ENCODE measurements around the gene TMEM59L. TPM values are rescaled to one million over a fixed set of nuclear protein-coding genes. Genes with fewer than 3 reads are reported as not detected.
A peak's percentile ranks its signal among the peaks of the same experiment; 100 is the strongest.
"Not testable (repeated sequence)": the region's sequence is repeated elsewhere in the genome, so short reads cannot be mapped to it uniquely, and the experiment has no call there.

TMEM59L gene
- polyA plus RNA-seq, 1 donor, result 12.5 TPM

- WGBS (ENCODE audit: insufficient coverage, low lambda C conversion rate), result 0% methylated on average over 4 of the region's 54 CpGs
- DNase-seq, result peak; percentile 76 to 77
- Histone ChIP-seq H3K36me3 (ENCODE audit: control insufficient read depth, insufficient read depth, low read length) (peaks cover 10% of the 10 kb centered on the region), H3K9me3 (ENCODE audit: control insufficient read depth, low read depth, low read length) (peaks cover 3% of the 10 kb centered on the region), H3K4me3 (ENCODE audit: low read length) (peak overlapping the region; percentile 45), H3K4me1 (ENCODE audit: control insufficient read depth, insufficient read depth, low read length) (peaks cover 24% of the 10 kb centered on the region), H3K27ac (ENCODE audit: low read length) (no peak overlapping the region), H3K27me3 (ENCODE audit: control insufficient read depth, insufficient read depth, low read length) (peaks cover 51% of the 10 kb centered on the region)
Observed at GRCh38 chr19:18594096-18594823, 18.4 kb upstream of the TMEM59L start.

GRCh38 chr19:18594824-18595373, 17.8 kb upstream of the TMEM59L start:
- peaks cover 3% of the 10 kb centered on the region for H3K9me3 ChIP-seq (ENCODE audit: control insufficient read depth, low read depth, low read length)
- H3K27ac ChIP-seq (ENCODE audit: low read length), result no peak overlapping the region
- H3K4me1 ChIP-seq (ENCODE audit: control insufficient read depth, insufficient read depth, low read length), result peaks cover 18% of the 10 kb centered on the region
- H3K4me3 ChIP-seq (ENCODE audit: low read length), result peak overlapping the region; percentile 45
- peaks cover 58% of the 10 kb centered on the region for H3K27me3 ChIP-seq (ENCODE audit: control insufficient read depth, insufficient read depth, low read length)
- no CpG with 5 or more reads among the region's 26 CpGs for WGBS (ENCODE audit: insufficient coverage, low lambda C conversion rate)
- H3K36me3 ChIP-seq (ENCODE audit: control insufficient read depth, insufficient read depth, low read length), result peaks cover 10% of the 10 kb centered on the region
- DNase-seq, result no peak

GRCh38 chr19:18595475-18595874, 17.2 kb upstream of the TMEM59L start:
- no peak for DNase-seq
- no CpG with 5 or more reads among the region's 6 CpGs for WGBS (ENCODE audit: insufficient coverage, low lambda C conversion rate)
- H3K27me3 ChIP-seq (ENCODE audit: control insufficient read depth, insufficient read depth, low read length), result peaks cover 58% of the 10 kb centered on the region

GRCh38 chr19:18596752-18597157, 15.9 kb upstream of the TMEM59L start:
- Histone ChIP-seq H3K4me3 (ENCODE audit: low read length) (no peak overlapping the region), H3K27me3 (ENCODE audit: control insufficient read depth, insufficient read depth, low read length) (peaks cover 63% of the 10 kb centered on the region), H3K27ac (ENCODE audit: low read length) (no peak overlapping the region), H3K4me1 (ENCODE audit: control insufficient read depth, insufficient read depth, low read length) (peaks cover 15% of the 10 kb centered on the region), H3K9me3 (ENCODE audit: control insufficient read depth, low read depth, low read length) (peaks cover 3% of the 10 kb centered on the region), H3K36me3 (ENCODE audit: control insufficient read depth, insufficient read depth, low read length) (peaks cover 4% of the 10 kb centered on the region)
- no peak for DNase-seq
- no CpG with 5 or more reads among the region's 21 CpGs for WGBS (ENCODE audit: insufficient coverage, low lambda C conversion rate)

More at GRCh38 chr19:18595475-18595874, 17.2 kb upstream of the TMEM59L start:
- H3K27ac ChIP-seq (ENCODE audit: low read length), result no peak overlapping the region
- peaks cover 10% of the 10 kb centered on the region for H3K36me3 ChIP-seq (ENCODE audit: control insufficient read depth, insufficient read depth, low read length)
- no peak overlapping the region for H3K4me3 ChIP-seq (ENCODE audit: low read length)
- peaks cover 15% of the 10 kb centered on the region for H3K4me1 ChIP-seq (ENCODE audit: control insufficient read depth, insufficient read depth, low read length)
- H3K9me3 ChIP-seq (ENCODE audit: control insufficient read depth, low read depth, low read length), result peaks cover 3% of the 10 kb centered on the region

GRCh38 chr19:18597809-18598660, 14.6 kb upstream of the TMEM59L start:
- Histone ChIP-seq H3K9me3 (ENCODE audit: control insufficient read depth, low read depth, low read length) (peaks cover 3% of the 10 kb centered on the region), H3K27ac (ENCODE audit: low read length) (no peak overlapping the region), H3K4me3 (ENCODE audit: low read length) (no peak overlapping the region), H3K36me3 (ENCODE audit: control insufficient read depth, insufficient read depth, low read length) (no peaks in the 10 kb centered on the region), H3K4me1 (ENCODE audit: control insufficient read depth, insufficient read depth, low read length) (peaks cover 15% of the 10 kb centered on the region), H3K27me3 (ENCODE audit: control insufficient read depth, insufficient read depth, low read length) (peaks cover 76% of the 10 kb centered on the region)
- WGBS (ENCODE audit: insufficient coverage, low lambda C conversion rate), result no CpG with 5 or more reads among the region's 25 CpGs
- no peak for DNase-seq

- H3K9me3 ChIP-seq (ENCODE audit: control insufficient read depth, low read depth, low read length), result peaks cover 3% of the 10 kb centered on the region
- no peak overlapping the region for H3K27ac ChIP-seq (ENCODE audit: low read length)
- no peak overlapping the region for H3K4me3 ChIP-seq (ENCODE audit: low read length)
- no peaks in the 10 kb centered on the region for H3K36me3 ChIP-seq (ENCODE audit: control insufficient read depth, insufficient read depth, low read length)
- DNase-seq, result no peak
- peaks cover 11% of the 10 kb centered on the region for H3K4me1 ChIP-seq (ENCODE audit: control insufficient read depth, insufficient read depth, low read length)
- H3K27me3 ChIP-seq (ENCODE audit: control insufficient read depth, insufficient read depth, low read length), result peaks cover 85% of the 10 kb centered on the region
- WGBS (ENCODE audit: insufficient coverage, low lambda C conversion rate), result no CpG with 5 or more reads among the region's 20 CpGs
Observed at GRCh38 chr19:18599485-18599884, 13.2 kb upstream of the TMEM59L start.

- not testable (repeated sequence) for H3K4me3 ChIP-seq (ENCODE audit: low read length); H3K4me1 ChIP-seq (ENCODE audit: control insufficient read depth, insufficient read depth, low read length); H3K27ac ChIP-seq (ENCODE audit: low read length); H3K9me3 ChIP-seq (ENCODE audit: control insufficient read depth, low read depth, low read length); DNase-seq; H3K36me3 ChIP-seq (ENCODE audit: control insufficient read depth, insufficient read depth, low read length)
- WGBS (ENCODE audit: insufficient coverage, low lambda C conversion rate), result no CpG with 5 or more reads among the region's 15 CpGs
- peaks cover 84% of the 10 kb centered on the region for H3K27me3 ChIP-seq (ENCODE audit: control insufficient read depth, insufficient read depth, low read length)
Observed at GRCh38 chr19:18600692-18601397, 11.8 kb upstream of the TMEM59L start.

- WGBS (ENCODE audit: insufficient coverage, low lambda C conversion rate), result no CpG with 5 or more reads among the region's 4 CpGs
- peaks cover 79% of the 10 kb centered on the region for H3K27me3 ChIP-seq (ENCODE audit: control insufficient read depth, insufficient read depth, low read length)
Observed at GRCh38 chr19:18601875-18602274, 10.8 kb upstream of the TMEM59L start.

GRCh38 chr19:18603255-18603957, 9.3 kb upstream of the TMEM59L start:
- WGBS (ENCODE audit: insufficient coverage, low lambda C conversion rate), result no CpG with 5 or more reads among the region's 32 CpGs
- Histone ChIP-seq H3K4me1 (ENCODE audit: control insufficient read depth, insufficient read depth, low read length) (peaks cover 4% of the 10 kb centered on the region), H3K27ac (ENCODE audit: low read length) (no peak overlapping the region), H3K4me3 (ENCODE audit: low read length) (no peak overlapping the region), H3K9me3 (ENCODE audit: control insufficient read depth, low read depth, low read length) (peaks cover 11% of the 10 kb centered on the region), H3K27me3 (ENCODE audit: control insufficient read depth, insufficient read depth, low read length) (peaks cover 80% of the 10 kb centered on the region), H3K36me3 (ENCODE audit: control insufficient read depth, insufficient read depth, low read length) (no peaks in the 10 kb centered on the region)
- DNase-seq, result no peak

More at GRCh38 chr19:18601875-18602274, 10.8 kb upstream of the TMEM59L start:
- DNase-seq, result no peak
- Histone ChIP-seq H3K9me3 (ENCODE audit: control insufficient read depth, low read depth, low read length) (peaks cover 6% of the 10 kb centered on the region), H3K4me3 (ENCODE audit: low read length) (no peak overlapping the region), H3K27ac (ENCODE audit: low read length) (no peak overlapping the region), H3K36me3 (ENCODE audit: control insufficient read depth, insufficient read depth, low read length) (no peaks in the 10 kb centered on the region), H3K4me1 (ENCODE audit: control insufficient read depth, insufficient read depth, low read length) (no peaks in the 10 kb centered on the region)
